NCI-H446 (cell line): ENCODE measurements around the gene HNRNPA2B1.
"Not testable (repeated sequence)": the region's sequence is repeated elsewhere in the genome, so short reads cannot be mapped to it uniquely, and the experiment has no call there.

Experiments
- DNase-seq, 2 experiments: peaks; one replicate each; lab custom pipeline; 2025; lab: John Stamatoyannopoulos, UW

Gene HNRNPA2B1

GRCh38 chr7:26165950-26166683 lies 34.4 kb downstream of the HNRNPA2B1 start:
- DNase-seq: no peak

GRCh38 chr7:26163804-26164203 lies 36.7 kb downstream of the HNRNPA2B1 start:
- DNase-seq: not testable (repeated sequence)

GRCh38 chr7:26162431-26162830 lies 38.1 kb downstream of the HNRNPA2B1 start:
- no peak for DNase-seq

- DNase-seq: no peak
Observed at GRCh38 chr7:26160896-26161295, 39.6 kb downstream of the HNRNPA2B1 start.

GRCh38 chr7:26159243-26159642 lies 41.3 kb downstream of the HNRNPA2B1 start:
- no peak for DNase-seq

- no peak for DNase-seq
Observed at GRCh38 chr7:26157520-26158105, 42.9 kb downstream of the HNRNPA2B1 start.

GRCh38 chr7:26156451-26157420 lies 43.8 kb downstream of the HNRNPA2B1 start:
- DNase-seq: no peak

- DNase-seq: no peak
Observed at GRCh38 chr7:26155531-26156375, 44.8 kb downstream of the HNRNPA2B1 start.

GRCh38 chr7:26153823-26154783 lies 46.4 kb downstream of the HNRNPA2B1 start:
- no peak for DNase-seq

GRCh38 chr7:26153241-26153822 lies 47.2 kb downstream of the HNRNPA2B1 start:
- DNase-seq: no peak

GRCh38 chr7:26152782-26153240 lies 47.7 kb downstream of the HNRNPA2B1 start:
- DNase-seq: not testable (repeated sequence)

GRCh38 chr7:26151953-26152781 lies 48.4 kb downstream of the HNRNPA2B1 start, which contains the start of gene NFE2L3:
Gene NFE2L3 (plus strand): TSS chr7:26152198. CDS start chr7:26152499, 301 bp downstream.
- peak; percentile 73 to 91 for DNase-seq

- DNase-seq: no peak
Observed at GRCh38 chr7:26151650-26151952, 48.9 kb downstream of the HNRNPA2B1 start.

GRCh38 chr7:26151096-26151495 lies 49.5 kb downstream of the HNRNPA2B1 start:
- peak in 1 of 2 experiments; percentile 75 for DNase-seq

GRCh38 chr7:26149391-26149977 lies 51.1 kb downstream of the HNRNPA2B1 start:
- DNase-seq: no peak

- DNase-seq: not testable (repeated sequence)
Observed at GRCh38 chr7:26148307-26148700, 52.2 kb downstream of the HNRNPA2B1 start.

- DNase-seq: not testable (repeated sequence)
Observed at GRCh38 chr7:26147646-26148306, 52.8 kb downstream of the HNRNPA2B1 start.

- DNase-seq: peak in 1 of 2 experiments; percentile 28
Observed at GRCh38 chr7:26147030-26147429, 53.5 kb downstream of the HNRNPA2B1 start.
